Pancreas (tissue), 10 donors: ENCODE results near the gene ECHS1. TPM values are rescaled to one million over a fixed set of nuclear protein-coding genes. Genes with fewer than 3 reads are reported as not detected.
"Not testable (repeated sequence)": the region's sequence is repeated elsewhere in the genome, so short reads cannot be mapped to it uniquely, and the experiment has no call there.

ENCODE experiments used
- ATAC-seq, 4 donors: fragments of 200-7000 bp; cut with Tn5 transposase; one replicate each; pipeline versions ENCODE4 v1.8.0 to v1.9.1; 2020; ENCODE audit warnings: mild to moderate bottlenecking in 4 of 4, moderate library complexity in 4 of 4
- DNase-seq, 6 donors: peaks; one replicate each; pipeline ENCODE4 v3.0.0-alpha.2; 2020
- FAIRE-seq: peaks from 2 replicates; lab custom pipeline; 2012; peaks lifted over from hg19 to GRCh38; lab: Jason Lieb, UNC
- H3K27ac ChIP-seq, 4 donors: fragments of 200-600 bp; sonication (generic); 1 replicate in 3 of 4; 2 replicates in 1 of 4; pipeline versions ENCODE4 v1.5.0 to v1.8.0; 2020
- H3K27me3 ChIP-seq, 4 donors: fragments of 200-600 bp; one replicate each; pipeline ENCODE4 v1.8.0; 2021
- H3K36me3 ChIP-seq, 3 donors: fragments of 200-600 bp; sonication (generic) in 1 of 3; one replicate each; pipeline versions ENCODE4 v1.5.0 to v1.8.0; 2020 to 2021
- H3K4me1 ChIP-seq, 3 donors: fragments of 200-600 bp; one replicate each; pipeline ENCODE4 v1.8.0; 2021
- H3K4me3 ChIP-seq, 4 donors: fragments of 200-600 bp; sonication (generic) in 2 of 4; one replicate each; pipeline versions ENCODE4 v1.5.0 to v1.8.0; 2020 to 2021
- H3K9me3 ChIP-seq, 4 donors: fragments of 200-600 bp; one replicate each; pipeline ENCODE4 v1.8.0; 2021
- CTCF ChIP-seq, 4 donors: fragments of 200-600 bp; sonication (generic) in 3 of 4; IDR thresholded peaks; one replicate each; pipeline versions ENCODE4 v1.5.0 to v1.8.0; 2021; ENCODE audit warnings: antibody characterized with exemption in 4 of 4
- WGBS, 2 donors: extraction: QIAGEN DNeasy Blood & Tissue Kit; methylation state at CpG; one replicate each; pipeline ENCODE4 v1.1.7; 2013; 5-methylcytosine and 5-hydroxymethylcytosine counted together
- intact Hi-C, 3 donors: fragments of 100-400 bp; cut with DNase I; formaldehyde crosslinking; loops; one replicate each; pipeline versions ENCODE4 v1.11.1 to v1.14.2; 2022
- polyA plus RNA-seq, 2 donors: library from polyadenylated mRNA; stranded (reverse); fragments of 200-250 nt; gene quantifications; one replicate each; pipeline ENCODE4 v1.2.3, GENCODE V29; 2013
- total RNA-seq, 6 donors: library from RNA; stranded (reverse); fragmentation: NEBNext Ultra II Directional in 4 of 6; extraction: Animal tissue kit (Norgen Biotek cat#: 25700) in 4 of 6; gene quantifications; one replicate each; pipeline versions ENCODE4 v1.2.1 to v1.2.4, GENCODE V29; 2021 to 2023
- donor health status: healthy with polysubstance abuse.
- donor health status: DM: no; HTN: no; CAD: no; lungs with moderate emphysema.
- donor health status: DM: no; HTN: no; CAD: no.
- donor health status: control.
- donor health status: control.
- donor health status: Bipolar disorder and iron deficiency.
- donor health status: DM: yes; HTN: yes; CAD: no.
- donor health status: DM: no; HTN: no; CAD: no.
- donor health status: DM: no; HTN: no; CAD: no.
- donor health status: DM: yes; HTN: yes; CAD: no.

ECHS1 gene
- total and polyA plus RNA-seq, 8 donors: 32.4 to 69.2 (median 37.8) TPM

GRCh38 chr10:133420028-133420427 is 46.9 kb upstream of the ECHS1 start:
- H3K4me3 ChIP-seq: no peak overlapping the region
- peaks cover 0 to 10% (median 0%) of the 10 kb centered on the region in 3 donors for H3K36me3 ChIP-seq
- H3K27ac ChIP-seq: no peak overlapping the region
- intact Hi-C loops: loop anchor here in 1 of 3 donors (5.0 kb wide), 1 partner anchor 152 kb away; no protein-coding TSS in a partner anchor
- no peaks in the 10 kb centered on the region for H3K9me3 ChIP-seq
- no peak for FAIRE-seq
- no peak for TF ChIP-seq CTCF (IDR thresholded peaks at IDR 0.05)
- WGBS, 2 donors: 93% methylated on average over 17 of the region's 17 CpGs
- H3K4me1 ChIP-seq: peaks cover 0 to 3% (median 0%) of the 10 kb centered on the region in 3 donors
- no peak for DNase-seq
- no peak for ATAC-seq
- H3K27me3 ChIP-seq: no peaks in the 10 kb centered on the region

GRCh38 chr10:133419211-133419950 is 46.2 kb upstream of the ECHS1 start:
- Histone ChIP-seq H3K4me1 (peaks cover 0 to 3% (median 0%) of the 10 kb centered on the region in 3 donors), H3K4me3 (no peak overlapping the region), H3K27me3 (no peaks in the 10 kb centered on the region), H3K27ac (no peak overlapping the region), H3K9me3 (no peaks in the 10 kb centered on the region), H3K36me3 (peaks cover 0 to 10% (median 0%) of the 10 kb centered on the region in 3 donors)
- TF ChIP-seq CTCF (IDR thresholded peaks at IDR 0.05): no peak
- no peak for FAIRE-seq
- intact Hi-C loops: no loop called here
- DNase-seq: no peak
- WGBS, 2 donors: 91% methylated on average over 32 to 34 of the region's 34 CpGs
- no peak for ATAC-seq

- no peak overlapping the region for H3K4me3 ChIP-seq
- WGBS, 2 donors: 91 to 95% methylated on average over 14 of the region's 14 CpGs
- H3K9me3 ChIP-seq: no peaks in the 10 kb centered on the region
- no peak for TF ChIP-seq CTCF (IDR thresholded peaks at IDR 0.05)
- peaks cover 0 to 3% (median 0%) of the 10 kb centered on the region in 3 donors for H3K4me1 ChIP-seq
- ATAC-seq: no peak
- no peaks in the 10 kb centered on the region for H3K27me3 ChIP-seq
- intact Hi-C loops: no loop called here
- peaks cover 0 to 10% (median 0%) of the 10 kb centered on the region in 3 donors for H3K36me3 ChIP-seq
- no peak overlapping the region for H3K27ac ChIP-seq
- DNase-seq: no peak
- no peak for FAIRE-seq
These were observed 45.3 kb upstream of the ECHS1 start for GRCh38 chr10:133418289-133418993.

GRCh38 chr10:133415752-133416151 is 42.6 kb upstream of the ECHS1 start:
- no peaks in the 10 kb centered on the region for H3K27me3 ChIP-seq
- no peak overlapping the region for H3K27ac ChIP-seq
- FAIRE-seq: no peak
- intact Hi-C loops: no loop called here
- no peaks in the 10 kb centered on the region for H3K4me1 ChIP-seq
- WGBS, 2 donors: 88% methylated on average over 16 to 25 of the region's 25 CpGs
- peaks cover 0 to 23% (median 4%) of the 10 kb centered on the region in 3 donors for H3K36me3 ChIP-seq
- DNase-seq: no peak
- TF ChIP-seq CTCF (IDR thresholded peaks at IDR 0.05): no peak
- H3K4me3 ChIP-seq: no peak overlapping the region
- no peaks in the 10 kb centered on the region for H3K9me3 ChIP-seq
- no peak for ATAC-seq

GRCh38 chr10:133414401-133414800 is 41.2 kb upstream of the ECHS1 start:
- 96 to 98% methylated on average over 19 to 22 of the region's 23 CpGs for WGBS, 2 donors
- H3K4me3 ChIP-seq, DNase-seq, intact Hi-C loops, FAIRE-seq, H3K27ac ChIP-seq, H3K27me3 ChIP-seq, H3K4me1 ChIP-seq, ATAC-seq, H3K9me3 ChIP-seq: not testable (repeated sequence)
- peaks cover 0 to 23% (median 4%) of the 10 kb centered on the region in 3 donors for H3K36me3 ChIP-seq
